CD4-positive, alpha-beta T cell treated with Interferon gamma for 1 hour (primary cell): ENCODE measurements around the gene RPA3.

Experiments used
- DNase-seq: peaks from one replicate; pipeline ENCODE4 v3.0.0-alpha.2; 2020

The RPA3 gene

GRCh38 chr7:7651479-7651878 lies 66.9 kb downstream of the RPA3 start:
- no peak for DNase-seq

GRCh38 chr7:7650682-7651206 lies 67.7 kb downstream of the RPA3 start:
- DNase-seq: no peak

GRCh38 chr7:7647495-7648036 lies 70.8 kb downstream of the RPA3 start:
- no peak for DNase-seq

- no peak for DNase-seq
Observed at GRCh38 chr7:7642081-7642480, 76.3 kb downstream of the RPA3 start.

- no peak for DNase-seq
Observed at GRCh38 chr7:7641129-7641663, 77.2 kb downstream of the RPA3 start.

GRCh38 chr7:7640221-7641128 lies 77.9 kb downstream of the RPA3 start, which contains the start of gene UMAD1:
UMAD1 (plus strand) TSS chr7:7640752; CDS start chr7:7673372, 32,620 bp downstream.
- DNase-seq: peak; percentile 99

GRCh38 chr7:7639847-7640220 lies 78.6 kb downstream of the RPA3 start:
- DNase-seq: peak; percentile 58

- DNase-seq: no peak
Observed at GRCh38 chr7:7639421-7639820, 79.0 kb downstream of the RPA3 start.

GRCh38 chr7:7630626-7631329 lies 87.6 kb downstream of the RPA3 start:
- DNase-seq: no peak

- no peak for DNase-seq
Observed at GRCh38 chr7:7628476-7628875, 89.9 kb downstream of the RPA3 start.

- no peak for DNase-seq
Observed at GRCh38 chr7:7620644-7621210, 97.7 kb downstream of the RPA3 start.

GRCh38 chr7:7620236-7620635 lies 98.2 kb downstream of the RPA3 start:
- no peak for DNase-seq

- no peak for DNase-seq
Observed at GRCh38 chr7:7618410-7618809, 100.0 kb downstream of the RPA3 start.

GRCh38 chr7:7617550-7617949 lies 100.9 kb downstream of the RPA3 start:
- no peak for DNase-seq

GRCh38 chr7:7614018-7614741 lies 104.2 kb downstream of the RPA3 start:
- no peak for DNase-seq

GRCh38 chr7:7613210-7613609 lies 105.2 kb downstream of the RPA3 start:
- DNase-seq: no peak

- no peak for DNase-seq
Observed at GRCh38 chr7:7612519-7612918, 105.9 kb downstream of the RPA3 start.

GRCh38 chr7:7609330-7609729 lies 109.1 kb downstream of the RPA3 start:
- no peak for DNase-seq

GRCh38 chr7:7607010-7607409 lies 111.4 kb downstream of the RPA3 start:
- no peak for DNase-seq

- DNase-seq: no peak
Observed at GRCh38 chr7:7596176-7596575, 122.2 kb downstream of the RPA3 start.

GRCh38 chr7:7595451-7595850 lies 123.0 kb downstream of the RPA3 start:
- no peak for DNase-seq
